ENCODE data around the gene RCOR1.
"Not testable (repeated sequence)": the region's sequence is repeated elsewhere in the genome, so short reads cannot be mapped to it uniquely, and the experiment has no call there.

Gene RCOR1

GRCh38 chr14:102624666-102625065 is 32.2 kb downstream of the RCOR1 start:
- in situ Hi-C loops (cut with HindIII; ENCODE audit: low sequenced_read_pairs): loop anchor here (5.0 kb wide), 2 partner anchors 32 to 38 kb away; partner anchors contain the start of gene RCOR1

GRCh38 chr14:102625564-102626296 is 33.3 kb downstream of the RCOR1 start:
- in situ Hi-C loops (cut with HindIII; ENCODE audit: low sequenced_read_pairs): loop anchor here (5.0 kb wide), 2 partner anchors 33 to 37 kb away; partner anchors contain the start of gene RCOR1

- in situ Hi-C loops (cut with HindIII; ENCODE audit: low sequenced_read_pairs): loop anchor here (5.0 kb wide), 2 partner anchors 34 to 36 kb away; partner anchors contain the start of gene RCOR1
Measured at GRCh38 chr14:102626530-102626929, 34.1 kb downstream of the RCOR1 start.

- in situ Hi-C loops (cut with HindIII; ENCODE audit: low sequenced_read_pairs): loop anchor here (5.0 kb wide), 2 partner anchors 33 to 37 kb away; partner anchors contain the start of gene RCOR1
Measured at GRCh38 chr14:102629011-102629444, 36.6 kb downstream of the RCOR1 start.

- in situ Hi-C loops (cut with HindIII; ENCODE audit: low sequenced_read_pairs): loop anchor here (5.0 kb wide), 2 partner anchors 32 to 38 kb away; partner anchors contain the start of gene RCOR1
Measured at GRCh38 chr14:102629808-102630350, 37.4 kb downstream of the RCOR1 start.

- in situ Hi-C loops (cut with HindIII; ENCODE audit: low sequenced_read_pairs): no loop called here
Measured at GRCh38 chr14:102630405-102630804, 38.0 kb downstream of the RCOR1 start.

GRCh38 chr14:102630881-102631280 is 38.4 kb downstream of the RCOR1 start:
- in situ Hi-C loops (cut with HindIII; ENCODE audit: low sequenced_read_pairs): no loop called here

- in situ Hi-C loops (cut with HindIII; ENCODE audit: low sequenced_read_pairs): no loop called here
Measured at GRCh38 chr14:102633906-102634595, 41.6 kb downstream of the RCOR1 start.

GRCh38 chr14:102639611-102640010 is 47.2 kb downstream of the RCOR1 start:
- in situ Hi-C loops (cut with HindIII; ENCODE audit: low sequenced_read_pairs): not testable (repeated sequence)

GRCh38 chr14:102644523-102644922 is 52.1 kb downstream of the RCOR1 start:
- in situ Hi-C loops (cut with HindIII; ENCODE audit: low sequenced_read_pairs): no loop called here

- in situ Hi-C loops (cut with HindIII; ENCODE audit: low sequenced_read_pairs): no loop called here
Measured at GRCh38 chr14:102645746-102646440, 53.4 kb downstream of the RCOR1 start.

- in situ Hi-C loops (cut with HindIII; ENCODE audit: low sequenced_read_pairs): no loop called here
Measured at GRCh38 chr14:102646615-102647014, 54.2 kb downstream of the RCOR1 start.

- in situ Hi-C loops (cut with HindIII; ENCODE audit: low sequenced_read_pairs): no loop called here
Measured at GRCh38 chr14:102652194-102652593, 59.7 kb downstream of the RCOR1 start.

GRCh38 chr14:102654298-102654697 is 61.8 kb downstream of the RCOR1 start:
- in situ Hi-C loops (cut with HindIII; ENCODE audit: low sequenced_read_pairs): no loop called here

GRCh38 chr14:102655137-102655536 is 62.7 kb downstream of the RCOR1 start:
- in situ Hi-C loops (cut with HindIII; ENCODE audit: low sequenced_read_pairs): no loop called here

GRCh38 chr14:102659797-102660196 is 67.3 kb downstream of the RCOR1 start:
- in situ Hi-C loops (cut with HindIII; ENCODE audit: low sequenced_read_pairs): loop anchor here (5.0 kb wide), 1 partner anchor 32 kb away; no protein-coding TSS in a partner anchor

- in situ Hi-C loops (cut with HindIII; ENCODE audit: low sequenced_read_pairs): loop anchor here (5.0 kb wide), 1 partner anchor 34 kb away; no protein-coding TSS in a partner anchor
Measured at GRCh38 chr14:102661614-102662013, 69.2 kb downstream of the RCOR1 start.

GRCh38 chr14:102662636-102663430 is 70.4 kb downstream of the RCOR1 start:
- in situ Hi-C loops (cut with HindIII; ENCODE audit: low sequenced_read_pairs): loop anchor here (5.0 kb wide), 1 partner anchor 36 kb away; no protein-coding TSS in a partner anchor

- in situ Hi-C loops (cut with HindIII; ENCODE audit: low sequenced_read_pairs): loop anchor here (5.0 kb wide), 1 partner anchor 36 kb away; no protein-coding TSS in a partner anchor
Measured at GRCh38 chr14:102663440-102663839, 71.0 kb downstream of the RCOR1 start.

GRCh38 chr14:102665621-102666020 is 73.2 kb downstream of the RCOR1 start:
- in situ Hi-C loops (cut with HindIII; ENCODE audit: low sequenced_read_pairs): no loop called here

All from endothelial cell of hepatic sinusoid (primary cell).